Cardiac muscle cell (in vitro differentiated cells and primary cell): ENCODE results near the gene PLXNA1. TPM values are rescaled to one million over a fixed set of nuclear protein-coding genes. Genes with fewer than 3 reads are reported as not detected.

ENCODE experiments used
- DNase-seq, 2 donors: peaks; one replicate each; pipeline versions ENCODE4 v3.0.0 to v3.0.0-alpha.2; 2010 to 2017; ENCODE audit warnings: low read depth in 1 of 2, low spot score in 1 of 2
- H3K27ac ChIP-seq: fragments of 200-600 bp; sonication (generic); 2 replicates; pipeline ENCODE4 v1.5.1; 2016
- H3K27me3 ChIP-seq: fragments of 200-600 bp; sonication (generic); 2 replicates; pipeline ENCODE4 v1.6.0; 2016; ENCODE audit warnings: control low read depth
- H3K36me3 ChIP-seq: fragments of 200-600 bp; sonication (generic); 2 replicates; pipeline ENCODE4 v1.5.1; 2016; ENCODE audit warnings: control low read depth
- H3K4me1 ChIP-seq: fragments of 200-600 bp; sonication (generic); 2 replicates; pipeline ENCODE4 v1.8.1; 2017; ENCODE audit warnings: low read depth, mild to moderate bottlenecking, mixed run types
- H3K4me3 ChIP-seq: fragments of 200-600 bp; sonication (generic); 2 replicates; pipeline ENCODE4 v1.5.1; 2016; ENCODE audit warnings: mild to moderate bottlenecking
- H3K9me3 ChIP-seq: fragments of 200-600 bp; sonication (generic); 2 replicates; pipeline ENCODE4 v1.5.1; 2017; ENCODE audit warnings: low read depth, mild to moderate bottlenecking, control low read depth
- polyA plus RNA-seq: library from polyadenylated mRNA; unstranded; fragments of >200 nt; fragmentation: Nextera tagmentation; extraction: Ambion mirVana; gene quantifications from 2 replicates; pipeline ENCODE4 v1.2.1, GENCODE V29; 2016
- total RNA-seq: library from RNA; depleted of rRNA; stranded (reverse); fragments of >200 nt; gene quantifications from 2 replicates; pipeline ENCODE4 v1.2.3, GENCODE V29; 2016
- TF ChIP-seq, protein P1 (sequence below): IDR thresholded peaks from 2 replicates; pipeline ENCODE4 v1.5.1; 2012; ENCODE audit warnings: low read depth, mild to moderate bottlenecking, low read length

PLXNA1 gene
- total and polyA plus RNA-seq, 2 experiments from 2014 or later = 19.5 to 71.0 TPM

DNA sequence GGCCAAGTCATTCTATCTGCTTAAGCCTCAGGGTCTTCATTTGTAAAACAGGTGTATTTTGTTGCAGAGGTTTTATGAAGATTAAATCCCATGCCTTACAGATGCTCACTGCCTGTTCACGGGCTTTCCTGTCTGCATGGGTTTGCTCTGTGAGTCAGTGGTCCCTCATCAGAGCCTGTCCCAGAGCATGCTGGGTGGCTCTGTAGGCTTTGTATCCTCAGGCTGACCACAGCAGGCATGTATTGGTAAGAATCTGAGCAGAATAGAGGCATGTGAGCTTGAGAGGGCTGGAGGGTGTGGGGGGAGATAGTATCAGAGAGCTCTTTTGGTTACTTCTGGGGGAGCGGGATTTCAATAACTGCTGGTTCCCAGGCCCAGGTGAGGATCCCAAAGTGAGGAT, 45.4 kb upstream of the PLXNA1 start:
- no peak for DNase-seq
- TF ChIP-seq, protein P1, sequence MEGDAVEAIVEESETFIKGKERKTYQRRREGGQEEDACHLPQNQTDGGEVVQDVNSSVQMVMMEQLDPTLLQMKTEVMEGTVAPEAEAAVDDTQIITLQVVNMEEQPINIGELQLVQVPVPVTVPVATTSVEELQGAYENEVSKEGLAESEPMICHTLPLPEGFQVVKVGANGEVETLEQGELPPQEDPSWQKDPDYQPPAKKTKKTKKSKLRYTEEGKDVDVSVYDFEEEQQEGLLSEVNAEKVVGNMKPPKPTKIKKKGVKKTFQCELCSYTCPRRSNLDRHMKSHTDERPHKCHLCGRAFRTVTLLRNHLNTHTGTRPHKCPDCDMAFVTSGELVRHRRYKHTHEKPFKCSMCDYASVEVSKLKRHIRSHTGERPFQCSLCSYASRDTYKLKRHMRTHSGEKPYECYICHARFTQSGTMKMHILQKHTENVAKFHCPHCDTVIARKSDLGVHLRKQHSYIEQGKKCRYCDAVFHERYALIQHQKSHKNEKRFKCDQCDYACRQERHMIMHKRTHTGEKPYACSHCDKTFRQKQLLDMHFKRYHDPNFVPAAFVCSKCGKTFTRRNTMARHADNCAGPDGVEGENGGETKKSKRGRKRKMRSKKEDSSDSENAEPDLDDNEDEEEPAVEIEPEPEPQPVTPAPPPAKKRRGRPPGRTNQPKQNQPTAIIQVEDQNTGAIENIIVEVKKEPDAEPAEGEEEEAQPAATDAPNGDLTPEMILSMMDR = no peak
- no peak overlapping the region for H3K4me3 ChIP-seq
- H3K27me3 ChIP-seq = no peaks in the 10 kb centered on the region
- H3K9me3 ChIP-seq = no peaks in the 10 kb centered on the region
- no peaks in the 10 kb centered on the region for H3K36me3 ChIP-seq
- no peak overlapping the region for H3K27ac ChIP-seq
- H3K4me1 ChIP-seq = peaks cover 19% of the 10 kb centered on the region

DNA sequence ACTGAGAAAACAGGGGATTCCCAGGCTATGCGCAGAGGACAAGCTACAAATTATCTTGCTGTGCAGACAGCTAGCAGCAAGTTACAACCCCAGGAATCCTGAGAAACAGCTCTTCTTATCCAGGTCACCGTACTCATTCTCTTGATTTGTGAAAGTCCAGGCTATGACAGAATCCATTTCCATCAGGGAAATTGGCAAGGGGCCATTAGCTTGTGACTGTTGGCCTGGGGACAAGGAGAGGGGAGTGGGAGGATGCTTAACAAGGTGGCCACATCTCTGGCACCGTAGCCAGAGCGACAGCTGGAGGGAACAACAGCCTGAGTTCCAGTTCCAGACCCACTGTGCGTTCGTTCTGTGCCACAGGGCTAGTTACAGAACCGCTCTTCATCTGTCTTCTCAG, 44.9 kb upstream of the PLXNA1 start:
- Histone ChIP-seq H3K4me3 (no peak overlapping the region), H3K27ac (no peak overlapping the region), H3K27me3 (no peaks in the 10 kb centered on the region), H3K36me3 (no peaks in the 10 kb centered on the region), H3K4me1 (peaks cover 19% of the 10 kb centered on the region), H3K9me3 (no peaks in the 10 kb centered on the region)
- DNase-seq = peak in 1 of 2 donors; percentile 27
- TF ChIP-seq, protein P1 = no peak

DNA sequence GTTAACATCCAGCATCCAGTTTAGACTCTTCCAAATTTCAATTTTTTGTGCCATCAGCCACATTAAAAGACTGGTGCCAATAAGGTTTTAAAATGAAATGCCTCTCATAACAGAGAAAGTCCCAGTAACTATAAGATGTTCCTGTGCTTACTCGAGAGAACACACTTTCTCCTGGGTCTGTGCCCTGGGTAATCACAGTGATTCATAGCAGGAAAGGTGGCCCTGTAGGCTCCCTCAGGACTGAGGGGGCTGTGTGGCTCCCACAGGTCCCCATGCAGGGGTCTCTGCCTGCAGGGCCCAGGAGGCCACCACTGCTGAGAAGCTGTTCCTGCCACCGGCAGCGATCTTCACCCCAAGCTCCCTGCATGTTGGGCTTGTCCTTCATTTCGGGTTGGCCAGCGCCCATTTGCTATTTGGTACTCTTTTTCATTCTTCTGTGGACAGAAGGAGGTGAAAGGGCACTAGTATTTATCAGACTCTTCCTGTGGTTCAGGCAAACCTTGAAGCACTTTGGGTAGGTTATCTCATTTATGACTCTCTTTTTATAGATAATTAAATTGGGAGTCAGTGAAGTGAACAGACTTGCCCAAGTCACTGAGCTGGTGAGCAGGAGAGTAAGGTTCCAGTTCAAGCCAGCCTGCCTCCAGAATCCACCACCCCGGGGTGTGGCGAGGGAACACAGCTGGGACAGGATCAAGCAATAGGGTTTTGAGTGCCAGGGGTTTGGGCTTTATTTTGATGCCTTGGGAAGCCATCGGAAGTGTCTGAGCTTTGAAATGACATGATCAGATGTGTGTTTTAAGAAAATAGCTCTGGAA, 44.2 kb upstream of the PLXNA1 start:
- no peak overlapping the region for H3K27ac ChIP-seq
- no peaks in the 10 kb centered on the region for H3K27me3 ChIP-seq
- TF ChIP-seq, protein P1 = no peak
- no peaks in the 10 kb centered on the region for H3K9me3 ChIP-seq
- peaks cover 19% of the 10 kb centered on the region for H3K4me1 ChIP-seq
- H3K4me3 ChIP-seq = no peak overlapping the region
- no peaks in the 10 kb centered on the region for H3K36me3 ChIP-seq
- no peak for DNase-seq

DNA sequence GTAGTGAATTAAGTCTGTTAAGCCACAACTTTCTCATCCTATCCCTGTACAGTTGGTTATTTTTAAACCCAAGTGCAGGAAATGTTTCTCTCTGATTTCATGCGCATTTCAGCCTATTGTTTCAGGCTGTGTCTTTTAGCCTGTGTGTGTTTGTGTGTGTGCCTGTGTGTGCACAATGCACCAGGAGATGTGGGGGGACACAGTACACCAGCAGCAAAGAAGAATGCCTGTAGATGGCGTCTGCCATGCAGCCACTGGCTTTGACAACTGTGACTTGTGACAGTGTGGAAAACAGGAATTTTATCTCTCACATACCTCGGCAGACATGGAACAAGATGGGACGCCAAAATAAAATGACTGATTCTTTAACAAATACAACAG, 43.6 kb upstream of the PLXNA1 start:
- Histone ChIP-seq H3K27me3 (no peaks in the 10 kb centered on the region), H3K4me3 (no peak overlapping the region), H3K27ac (no peak overlapping the region), H3K9me3 (no peaks in the 10 kb centered on the region), H3K4me1 (peaks cover 13% of the 10 kb centered on the region), H3K36me3 (no peaks in the 10 kb centered on the region)
- TF ChIP-seq, protein P1 = peak; percentile 9
- peak in 1 of 2 donors; percentile 36 for DNase-seq

DNA sequence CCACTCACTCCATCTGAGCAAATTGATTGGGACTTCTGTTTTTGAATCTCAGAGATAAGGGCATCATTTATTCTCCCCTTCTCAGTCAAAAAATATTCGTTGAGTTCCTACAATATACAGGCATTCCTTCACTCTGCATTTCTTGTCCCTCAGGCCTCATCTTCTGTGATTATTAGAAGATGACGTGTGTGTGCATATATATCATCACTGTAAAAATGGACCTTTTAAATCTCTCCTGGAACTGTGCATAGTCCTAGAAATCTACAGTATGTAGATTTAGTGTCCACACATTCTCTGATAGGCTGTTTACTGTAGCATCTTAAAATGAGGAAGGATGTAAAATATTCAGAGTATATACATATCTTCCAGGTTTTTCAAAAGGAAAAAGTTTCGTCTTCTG, 43.2 kb upstream of the PLXNA1 start:
- H3K4me3 ChIP-seq = no peak overlapping the region
- peaks cover 13% of the 10 kb centered on the region for H3K4me1 ChIP-seq
- H3K27me3 ChIP-seq = no peaks in the 10 kb centered on the region
- TF ChIP-seq, protein P1 = no peak
- DNase-seq = no peak
- H3K9me3 ChIP-seq = no peaks in the 10 kb centered on the region
- H3K36me3 ChIP-seq = no peaks in the 10 kb centered on the region
- H3K27ac ChIP-seq = no peak overlapping the region
